MM.1S (cell line): Measurements from ENCODE around the gene UNC13B.

Source experiments
- DNase-seq: peaks from one replicate; pipeline ENCODE4 v3.0.0-alpha.2; 2015
- H2AFZ ChIP-seq: fragments of 300-600 bp; sonication (generic); 2 replicates; pipeline ENCODE4 v1.6.0; 2016; ENCODE audit warnings: antibody characterized with exemption, low read length
- H3F3A ChIP-seq: fragments of 300-600 bp; sonication (generic); 2 replicates; pipeline ENCODE4 v1.6.1; 2016; ENCODE audit warnings: mild to moderate bottlenecking, antibody characterized with exemption, low read length, moderate library complexity, mixed read lengths; ENCODE audit not compliant: insufficient read depth
- H3K27ac ChIP-seq: fragments of 300-600 bp; sonication (generic); 2 replicates; pipeline ENCODE4 v1.5.1; 2016; ENCODE audit warnings: mild to moderate bottlenecking, low read length
- H3K27me3 ChIP-seq: fragments of 300-600 bp; sonication (generic); replicated peaks from 2 replicates; pipeline ENCODE4 v1.6.0; 2016; ENCODE audit warnings: low read length; ENCODE audit not compliant: insufficient read depth
- H3K36me3 ChIP-seq: fragments of 300-600 bp; sonication (generic); replicated peaks from 2 replicates; pipeline ENCODE4 v1.6.1; 2016; ENCODE audit warnings: mild to moderate bottlenecking, low read length, mixed read lengths; ENCODE audit not compliant: insufficient read depth
- H3K4me1 ChIP-seq: fragments of 300-600 bp; sonication (generic); 2 replicates; pipeline ENCODE4 v1.6.1; 2016; ENCODE audit warnings: low read length, mixed read lengths
- H3K4me2 ChIP-seq: fragments of 300-600 bp; sonication (generic); 2 replicates; pipeline ENCODE4 v1.6.0; 2016; ENCODE audit warnings: low read depth, low read length
- H3K4me3 ChIP-seq: fragments of 300-600 bp; sonication (generic); 2 replicates; pipeline ENCODE4 v1.5.1; 2016; ENCODE audit warnings: low read length, mixed read lengths
- H3K79me2 ChIP-seq: fragments of 300-600 bp; sonication (generic); 2 replicates; pipeline ENCODE4 v1.6.1; 2016; ENCODE audit warnings: mixed run types, low read length, mixed read lengths
- H3K9ac ChIP-seq: fragments of 300-600 bp; sonication (generic); 2 replicates; pipeline ENCODE4 v1.6.1; 2016; ENCODE audit warnings: low read length, mixed read lengths
- H3K9me2 ChIP-seq: fragments of 300-600 bp; sonication (generic); replicated peaks from 2 replicates; pipeline ENCODE4 v1.6.1; 2016; ENCODE audit warnings: mild to moderate bottlenecking, low read length, mixed read lengths; ENCODE audit not compliant: insufficient read depth
- H3K9me3 ChIP-seq: fragments of 300-600 bp; sonication (generic); replicated peaks from 2 replicates; pipeline ENCODE4 v1.6.1; 2016; ENCODE audit warnings: mild to moderate bottlenecking, low read length, mixed read lengths; ENCODE audit not compliant: insufficient read depth
- H4K20me1 ChIP-seq: fragments of 300-600 bp; sonication (generic); 2 replicates; pipeline ENCODE4 v1.6.1; 2016; ENCODE audit warnings: mild to moderate bottlenecking, low read length, moderate library complexity, mixed read lengths; ENCODE audit not compliant: insufficient read depth
- CTCF ChIP-seq: fragments of 300-600 bp; sonication (generic); IDR thresholded peaks from 2 replicates; pipeline ENCODE4 v1.5.1; 2016; ENCODE audit warnings: antibody characterized with exemption, low read length, mixed read lengths
- EZH2 ChIP-seq: fragments of 300-600 bp; sonication (generic); optimal IDR thresholded peaks from 2 replicates; pipeline ENCODE3; 2017; ENCODE audit warnings: low read depth, mild to moderate bottlenecking, antibody characterized with exemption, low read length, mixed read lengths
- EZH2phosphoT487 ChIP-seq: fragments of 300-600 bp; sonication (generic); IDR thresholded peaks from 2 replicates; pipeline ENCODE4 v1.6.1; 2018; ENCODE audit warnings: antibody characterized with exemption, low read length

Gene UNC13B

DNA sequence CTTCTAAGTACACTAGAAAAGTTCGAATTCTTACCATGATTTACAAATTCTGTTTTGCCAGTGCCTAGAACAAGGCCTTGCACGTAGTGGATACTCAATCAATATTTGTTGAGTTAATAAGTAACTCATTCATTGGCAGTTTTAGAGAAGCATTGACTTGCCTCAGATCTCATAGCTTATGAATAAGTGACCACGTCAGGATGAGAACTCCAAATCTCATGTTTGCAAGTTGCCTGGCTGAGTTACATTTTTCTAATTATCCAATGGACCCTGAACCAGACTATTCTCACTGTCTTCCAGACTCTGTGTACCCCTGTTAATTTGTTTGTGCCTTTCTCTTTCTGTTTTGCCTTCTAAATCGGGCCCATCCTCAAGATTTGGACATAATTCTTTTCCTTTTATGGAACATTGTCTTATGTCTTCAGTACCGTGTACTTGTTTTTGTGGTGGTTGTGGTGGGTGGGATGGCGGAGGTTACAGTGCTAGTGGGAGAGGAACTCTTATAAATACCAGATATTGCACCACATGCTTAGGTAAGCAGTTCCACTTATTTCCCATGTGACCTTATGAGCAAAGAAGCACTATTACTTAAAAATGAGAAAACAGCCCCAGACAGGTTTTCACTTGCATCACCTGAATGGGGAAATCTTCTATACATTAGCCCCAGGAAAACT, 96.3 kb downstream of the UNC13B start:
- no peak for TF ChIP-seq EZH2
- TF ChIP-seq CTCF, result no peak
- TF ChIP-seq EZH2phosphoT487, result no peak
- peak overlapping the region; percentile 26 for H2AFZ ChIP-seq
- peak overlapping the region; percentile 38; the same call in 1 of the 2 replicates for H3K4me3 ChIP-seq

DNA sequence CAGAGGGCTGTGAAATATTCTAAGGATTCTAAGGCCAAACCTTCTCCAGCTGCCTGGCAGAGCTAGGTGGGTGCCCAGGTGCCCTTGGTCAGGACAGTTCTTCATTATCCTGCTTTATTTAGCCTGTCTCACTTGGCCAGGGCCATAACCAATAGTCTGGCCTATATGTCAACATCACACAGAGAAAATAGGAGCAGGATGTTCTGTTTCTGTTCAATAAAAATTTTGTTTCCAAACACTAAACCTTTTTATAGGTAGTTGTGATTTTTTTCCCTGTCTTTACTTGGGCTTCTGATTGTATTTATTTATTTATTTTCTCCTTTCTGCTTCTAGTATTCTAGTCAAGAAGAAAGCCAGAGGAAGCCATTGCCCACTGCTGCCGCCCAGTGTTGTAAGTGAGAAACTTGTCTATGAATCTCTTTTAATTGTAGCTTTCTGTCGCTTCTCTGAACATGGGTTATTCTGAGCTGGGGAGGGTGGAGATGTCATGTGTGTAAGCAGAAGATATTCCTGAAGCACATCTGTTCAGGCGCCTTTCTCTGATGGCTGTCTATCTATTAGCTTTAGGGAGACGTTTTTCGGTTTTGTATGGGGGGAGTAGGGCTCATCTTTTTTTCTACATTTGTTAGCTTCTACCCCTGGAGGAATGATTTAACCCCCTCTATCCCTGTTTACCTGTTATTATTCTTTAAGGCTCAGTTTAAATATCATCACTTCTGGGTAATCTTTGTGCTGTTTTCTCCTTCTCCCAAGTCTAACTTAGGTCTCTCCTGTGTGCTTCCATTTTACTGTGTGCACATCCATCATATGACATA, 97.1 kb downstream of the UNC13B start:
- Histone ChIP-seq H3K9me3 (no peaks in the 10 kb centered on the region), H3K27ac (peak overlapping the region; percentile 61; the same call in 1 of the 2 replicates), H3K9me2 (no peaks in the 10 kb centered on the region), H3K4me2 (peak overlapping the region; percentile 54), H3K4me1 (peaks cover 16% of the 10 kb centered on the region), H3K9ac (0 out of 2 replicates have a peak overlapping the region, but pooled peaks have one; percentile 5), H3K36me3 (no peaks in the 10 kb centered on the region), H3F3A (peaks cover 11% of the 10 kb centered on the region), H3K4me3 (no peak overlapping the region), H3K27me3 (no peaks in the 10 kb centered on the region), H3K79me2 (no peaks in the 10 kb centered on the region), H4K20me1 (no peaks in the 10 kb centered on the region), H2AFZ (no peak overlapping the region)
- peak; percentile 85 for DNase-seq
- TF ChIP-seq CTCF, result peak; percentile 77
- no peak for TF ChIP-seq EZH2phosphoT487
- TF ChIP-seq EZH2, result no peak

More for the DNA sequence above, 96.3 kb downstream of the UNC13B start:
- H3K4me1 ChIP-seq, result peaks cover 16% of the 10 kb centered on the region
- H3F3A ChIP-seq, result peaks cover 11% of the 10 kb centered on the region
- H3K9me2 ChIP-seq, result no peaks in the 10 kb centered on the region
- peak overlapping the region; percentile 54 for H3K4me2 ChIP-seq
- no peaks in the 10 kb centered on the region for H3K36me3 ChIP-seq
- H3K79me2 ChIP-seq, result no peaks in the 10 kb centered on the region
- peak overlapping the region; percentile 24; the same call in 1 of the 2 replicates for H3K9ac ChIP-seq
- no peaks in the 10 kb centered on the region for H3K27me3 ChIP-seq
- H3K9me3 ChIP-seq, result no peaks in the 10 kb centered on the region
- peak; percentile 59 for DNase-seq
- no peaks in the 10 kb centered on the region for H4K20me1 ChIP-seq
- peak overlapping the region; percentile 61; the same call in 1 of the 2 replicates for H3K27ac ChIP-seq

- H3K79me2 ChIP-seq, result no peaks in the 10 kb centered on the region
- no peaks in the 10 kb centered on the region for H3K36me3 ChIP-seq
- no peaks in the 10 kb centered on the region for H3K27me3 ChIP-seq
- H3K9ac ChIP-seq, result no peak overlapping the region
- no peak overlapping the region for H2AFZ ChIP-seq
- peaks cover 16% of the 10 kb centered on the region for H3K4me1 ChIP-seq
- peaks cover 11% of the 10 kb centered on the region for H3F3A ChIP-seq
- no peak overlapping the region for H3K4me3 ChIP-seq
- H3K9me2 ChIP-seq, result no peaks in the 10 kb centered on the region
- DNase-seq, result no peak
- H4K20me1 ChIP-seq, result no peaks in the 10 kb centered on the region
- TF ChIP-seq EZH2phosphoT487 (no peak), EZH2 (no peak), CTCF (no peak)
- no peaks in the 10 kb centered on the region for H3K9me3 ChIP-seq
- no peak overlapping the region for H3K4me2 ChIP-seq
- no peak overlapping the region for H3K27ac ChIP-seq
These were observed 98.4 kb downstream of the UNC13B start for GRCh38 chr9:35260186-35260585.
